ENCODE measurements around the gene CIP2A. TPM values are rescaled to one million over a fixed set of nuclear protein-coding genes. Genes with fewer than 3 reads are reported as not detected.

The CIP2A gene
- total and polyA plus RNA-seq, 9 donors, result 1.7 to 6.3 (median 4.3) TPM

- 50 to 63% (median 57%) methylated on average over 4 of the region's 4 CpGs for WGBS, 3 donors
- intact Hi-C loops (cut with DNase I), result loop anchor here in 1 of 4 donors (10.0 kb wide), 1 partner anchor 173 kb away; no protein-coding TSS in a partner anchor
- Histone ChIP-seq H3K9me3 (no peaks in the 10 kb centered on the region), H3K27me3 (no peaks in the 10 kb centered on the region), H3K36me3 (no peaks in the 10 kb centered on the region), H3K27ac (no peak overlapping the region), H3K4me3 (no peak overlapping the region), H3K4me1 (ENCODE audit: insufficient read depth) (no peaks in the 10 kb centered on the region)
- no peak for DNase-seq
- no peak for TF ChIP-seq POLR2A (IDR thresholded peaks at IDR 0.05)
- TF ChIP-seq CTCF (IDR thresholded peaks at IDR 0.05), result no peak
- TF ChIP-seq EP300 (IDR thresholded peaks at IDR 0.05), result no peak
These were observed 51.2 kb downstream of the CIP2A start for GRCh38 chr3:108538083-108538482.

GRCh38 chr3:108528459-108529252 is 60.6 kb downstream of the CIP2A start:
- 23 to 36% (median 30%) methylated on average over 3 of the region's 3 CpGs for WGBS, 3 donors
- no peak for TF ChIP-seq CTCF (IDR thresholded peaks at IDR 0.05)
- no peak for TF ChIP-seq EP300 (IDR thresholded peaks at IDR 0.05)
- TF ChIP-seq POLR2A (IDR thresholded peaks at IDR 0.05), result no peak

GRCh38 chr3:108527817-108528216 is 61.4 kb downstream of the CIP2A start:
- H3K9me3 ChIP-seq, result no peaks in the 10 kb centered on the region
- no peak overlapping the region for H3K27ac ChIP-seq
- H3K4me3 ChIP-seq, result no peak overlapping the region
- intact Hi-C loops (cut with DNase I), result no loop called here
- TF ChIP-seq EP300 (IDR thresholded peaks at IDR 0.05), result no peak
- TF ChIP-seq CTCF (IDR thresholded peaks at IDR 0.05), result no peak
- TF ChIP-seq POLR2A (IDR thresholded peaks at IDR 0.05), result no peak
- H3K4me1 ChIP-seq (ENCODE audit: insufficient read depth), result no peaks in the 10 kb centered on the region
- H3K36me3 ChIP-seq, result no peaks in the 10 kb centered on the region
- no peaks in the 10 kb centered on the region for H3K27me3 ChIP-seq
- WGBS, 3 donors, result 85 to 91% (median 90%) methylated on average over 2 of the region's 2 CpGs
- no peak for DNase-seq

More at GRCh38 chr3:108528459-108529252, 60.6 kb downstream of the CIP2A start:
- Histone ChIP-seq H3K4me1 (ENCODE audit: insufficient read depth) (no peaks in the 10 kb centered on the region), H3K4me3 (no peak overlapping the region), H3K36me3 (no peaks in the 10 kb centered on the region), H3K27me3 (no peaks in the 10 kb centered on the region), H3K27ac (no peak overlapping the region), H3K9me3 (no peaks in the 10 kb centered on the region)
- intact Hi-C loops (cut with DNase I), result no loop called here
- no peak for DNase-seq

GRCh38 chr3:108527109-108527508 is 62.1 kb downstream of the CIP2A start:
- no peak overlapping the region for H3K27ac ChIP-seq
- no peaks in the 10 kb centered on the region for H3K36me3 ChIP-seq
- no peak for DNase-seq
- H3K27me3 ChIP-seq, result no peaks in the 10 kb centered on the region
- no peak for TF ChIP-seq CTCF (IDR thresholded peaks at IDR 0.05)
- intact Hi-C loops (cut with DNase I), result no loop called here
- no peak overlapping the region for H3K4me3 ChIP-seq
- H3K9me3 ChIP-seq, result no peaks in the 10 kb centered on the region
- H3K4me1 ChIP-seq (ENCODE audit: insufficient read depth), result no peaks in the 10 kb centered on the region
